Activated naive CD8-positive, alpha-beta T cell treated with anti-CD3 and anti-CD28 coated beads, Interleukin-2, amount 10 ng/mL, durations not matched to agents 7 days and 5 days (primary cell): ENCODE results near the gene SMYD4. TPM values are rescaled to one million over a fixed set of nuclear protein-coding genes. Genes with fewer than 3 reads are reported as not detected.

Experiments
- ATAC-seq: fragments of 150-1000 bp; cut with Tn5 transposase; one replicate; pipeline ENCODE4 v1.10.0; 2021; ENCODE audit warnings: low read depth, moderate library complexity
- POLR2A ChIA-PET: fragments of 350-600 bp; sonication (Branson Sonifier 250); formaldehyde crosslinking; loops from one replicate; lab custom pipeline; 2021; ENCODE audit warnings: antibody characterized with exemption; lab: Charles Lee
- DNase-seq: peaks from one replicate; pipeline ENCODE4 v3.0.0; 2021
- H3K27ac Mint-ChIP-seq: one replicate; pipeline ENCODE4 v1.8.0; 2022; ENCODE audit warnings: mild to moderate bottlenecking, mixed read lengths
- H3K27me3 Mint-ChIP-seq: one replicate; pipeline ENCODE4 v1.8.0; 2022; ENCODE audit warnings: mild to moderate bottlenecking, moderate library complexity, mixed read lengths
- H3K36me3 Mint-ChIP-seq: one replicate; pipeline ENCODE4 v1.8.0; 2021; ENCODE audit warnings: mild to moderate bottlenecking, mixed read lengths
- H3K4me1 Mint-ChIP-seq: one replicate; pipeline ENCODE4 v1.8.0; 2021; ENCODE audit warnings: mixed read lengths
- H3K4me3 Mint-ChIP-seq: one replicate; pipeline ENCODE4 v1.8.0; 2022; ENCODE audit warnings: mild to moderate bottlenecking, moderate library complexity, mixed read lengths
- H3K9me3 Mint-ChIP-seq: one replicate; pipeline ENCODE4 v1.8.0; 2021; ENCODE audit warnings: mixed read lengths
- total RNA-seq, 2 experiments: library from RNA; stranded (reverse); gene quantifications; one replicate each; pipeline ENCODE4 v1.2.3, GENCODE V29; 2021

The SMYD4 gene
- total RNA-seq, 2 experiments from 2014 or later: 44.7 to 48.6 TPM

- Mint-ChIP-seq H3K4me1 (peaks cover 5% of the 10 kb centered on the region), H3K27ac (peak overlapping the region; percentile 58), H3K36me3 (peaks cover 5% of the 10 kb centered on the region), H3K27me3 (no peaks in the 10 kb centered on the region), H3K4me3 (no peak overlapping the region), H3K9me3 (no peaks in the 10 kb centered on the region)
- ATAC-seq (no peak), DNase-seq (no peak)
- POLR2A ChIA-PET: interaction anchor here (0.9 kb wide), 1 partner anchor 16 kb away, joined by 4 read pairs; no protein-coding TSS in a partner anchor
Measured at GRCh38 chr17:1737531-1738291, 92.0 kb downstream of the SMYD4 start.

- no peak for DNase-seq
- no peak for ATAC-seq
- H3K9me3 Mint-ChIP-seq: no peaks in the 10 kb centered on the region
- no peak overlapping the region for H3K4me3 Mint-ChIP-seq
- H3K27ac Mint-ChIP-seq: peak overlapping the region; percentile 34
- H3K4me1 Mint-ChIP-seq: peaks cover 5% of the 10 kb centered on the region
- H3K36me3 Mint-ChIP-seq: peaks cover 5% of the 10 kb centered on the region
- H3K27me3 Mint-ChIP-seq: no peaks in the 10 kb centered on the region
- POLR2A ChIA-PET: no interaction called here
Measured at GRCh38 chr17:1736348-1737281, 93.1 kb downstream of the SMYD4 start.

GRCh38 chr17:1735834-1736347 is 93.8 kb downstream of the SMYD4 start:
- no peak overlapping the region for H3K4me3 Mint-ChIP-seq
- POLR2A ChIA-PET: no interaction called here
- DNase-seq (no peak), ATAC-seq (no peak)
- peaks cover 5% of the 10 kb centered on the region for H3K36me3 Mint-ChIP-seq
- peaks cover 5% of the 10 kb centered on the region for H3K4me1 Mint-ChIP-seq
- H3K27ac Mint-ChIP-seq: no peak overlapping the region
- no peaks in the 10 kb centered on the region for H3K27me3 Mint-ChIP-seq
- H3K9me3 Mint-ChIP-seq: no peaks in the 10 kb centered on the region

GRCh38 chr17:1735418-1735817 is 94.3 kb downstream of the SMYD4 start:
- Mint-ChIP-seq H3K27ac (no peak overlapping the region), H3K4me3 (no peak overlapping the region), H3K4me1 (peaks cover 5% of the 10 kb centered on the region), H3K36me3 (peaks cover 5% of the 10 kb centered on the region), H3K27me3 (no peaks in the 10 kb centered on the region), H3K9me3 (no peaks in the 10 kb centered on the region)
- POLR2A ChIA-PET: no interaction called here
- no peak for ATAC-seq
- DNase-seq: no peak

GRCh38 chr17:1733759-1734158 is 95.9 kb downstream of the SMYD4 start:
- POLR2A ChIA-PET: interaction anchor here (0.6 kb wide), 1 partner anchor 25 kb away, joined by 5 read pairs; no protein-coding TSS in a partner anchor
- H3K4me1 Mint-ChIP-seq: peaks cover 8% of the 10 kb centered on the region
- ATAC-seq (no peak), DNase-seq (no peak)
- H3K9me3 Mint-ChIP-seq: no peaks in the 10 kb centered on the region
- H3K27me3 Mint-ChIP-seq: no peaks in the 10 kb centered on the region
- no peak overlapping the region for H3K4me3 Mint-ChIP-seq
- H3K36me3 Mint-ChIP-seq: peaks cover 10% of the 10 kb centered on the region
- no peak overlapping the region for H3K27ac Mint-ChIP-seq

GRCh38 chr17:1732833-1733321 is 96.8 kb downstream of the SMYD4 start:
- H3K4me1 Mint-ChIP-seq: peaks cover 13% of the 10 kb centered on the region
- DNase-seq (no peak), ATAC-seq (no peak)
- no peak overlapping the region for H3K4me3 Mint-ChIP-seq
- H3K9me3 Mint-ChIP-seq: no peaks in the 10 kb centered on the region
- H3K27ac Mint-ChIP-seq: no peak overlapping the region
- POLR2A ChIA-PET: interaction anchor here (1.8 kb wide), 1 partner anchor 16 kb away, joined by 5 read pairs; no protein-coding TSS in a partner anchor
- no peaks in the 10 kb centered on the region for H3K27me3 Mint-ChIP-seq
- H3K36me3 Mint-ChIP-seq: peaks cover 13% of the 10 kb centered on the region

- H3K9me3 Mint-ChIP-seq: no peaks in the 10 kb centered on the region
- H3K4me1 Mint-ChIP-seq: peaks cover 13% of the 10 kb centered on the region
- ATAC-seq: no peak
- H3K4me3 Mint-ChIP-seq: no peak overlapping the region
- H3K27me3 Mint-ChIP-seq: no peaks in the 10 kb centered on the region
- H3K36me3 Mint-ChIP-seq: peaks cover 13% of the 10 kb centered on the region
- POLR2A ChIA-PET: interaction anchor here (1.8 kb wide), 1 partner anchor 16 kb away, joined by 5 read pairs; no protein-coding TSS in a partner anchor
- no peak for DNase-seq
- H3K27ac Mint-ChIP-seq: no peak overlapping the region
Measured at GRCh38 chr17:1732241-1732832, 97.4 kb downstream of the SMYD4 start.

- ATAC-seq: no peak
- no peak for DNase-seq
- H3K4me1 Mint-ChIP-seq: peaks cover 13% of the 10 kb centered on the region
- H3K9me3 Mint-ChIP-seq: no peaks in the 10 kb centered on the region
- H3K4me3 Mint-ChIP-seq: no peak overlapping the region
- H3K27ac Mint-ChIP-seq: no peak overlapping the region
- peaks cover 9% of the 10 kb centered on the region for H3K36me3 Mint-ChIP-seq
- POLR2A ChIA-PET: interaction anchor here (0.5 kb wide), 1 partner anchor 300 kb away, joined by 3 read pairs; no protein-coding TSS in a partner anchor
- no peaks in the 10 kb centered on the region for H3K27me3 Mint-ChIP-seq
Measured at GRCh38 chr17:1731194-1731506, 98.6 kb downstream of the SMYD4 start.

GRCh38 chr17:1730326-1731193 is 99.1 kb downstream of the SMYD4 start:
- ATAC-seq (peak; percentile 7), DNase-seq (no peak)
- no peaks in the 10 kb centered on the region for H3K9me3 Mint-ChIP-seq
- peaks cover 13% of the 10 kb centered on the region for H3K4me1 Mint-ChIP-seq
- peaks cover 11% of the 10 kb centered on the region for H3K36me3 Mint-ChIP-seq
- no peak overlapping the region for H3K27ac Mint-ChIP-seq
- POLR2A ChIA-PET: no interaction called here
- H3K27me3 Mint-ChIP-seq: no peaks in the 10 kb centered on the region
- no peak overlapping the region for H3K4me3 Mint-ChIP-seq

GRCh38 chr17:1729966-1730325 is 99.8 kb downstream of the SMYD4 start:
- POLR2A ChIA-PET: interaction anchor here (0.7 kb wide), 1 partner anchor 1023 kb away, joined by 3 read pairs; no protein-coding TSS in a partner anchor
- Mint-ChIP-seq H3K4me3 (no peak overlapping the region), H3K27me3 (no peaks in the 10 kb centered on the region), H3K4me1 (peaks cover 15% of the 10 kb centered on the region), H3K36me3 (peaks cover 11% of the 10 kb centered on the region), H3K27ac (peak overlapping the region; percentile 42), H3K9me3 (no peaks in the 10 kb centered on the region)
- DNase-seq (no peak), ATAC-seq (no peak)
